H9 (cell line): ENCODE measurements around the gene GPBP1L1. TPM values are rescaled to one million over a fixed set of nuclear protein-coding genes. Genes with fewer than 3 reads are reported as not detected.

ENCODE experiments used
- DNase-seq: peaks from one replicate; pipeline ENCODE4 v3.0.0-alpha.2; 2017
- H2AFZ ChIP-seq: one replicate; pipeline ENCODE4 v1.6.1; 2013; ENCODE audit warnings: mild to moderate bottlenecking, low read length, control low read depth, moderate library complexity
- H2AK5ac ChIP-seq: 2 replicates; pipeline ENCODE4 v1.6.1; 2013; ENCODE audit warnings: low read length, control low read depth, mixed read lengths; ENCODE audit not compliant: insufficient read length
- H2BK120ac ChIP-seq: one replicate; pipeline ENCODE4 v1.6.1; 2013; ENCODE audit warnings: low read depth, mild to moderate bottlenecking, low read length, control low read depth, inconsistent platforms; ENCODE audit not compliant: poor library complexity, severe bottlenecking
- H2BK12ac ChIP-seq: 2 replicates; pipeline ENCODE4 v1.6.1; 2013; ENCODE audit warnings: low read length, control low read depth, mixed read lengths, low read depth; ENCODE audit not compliant: insufficient read length
- H2BK15ac ChIP-seq: 2 replicates; pipeline ENCODE4 v1.6.1; 2013; ENCODE audit warnings: low read depth, low read length, control low read depth
- H2BK20ac ChIP-seq: one replicate; pipeline ENCODE4 v1.6.1; 2013; ENCODE audit warnings: low read depth, mild to moderate bottlenecking, low read length, control low read depth, inconsistent platforms; ENCODE audit not compliant: poor library complexity, severe bottlenecking
- H2BK5ac ChIP-seq: 2 replicates; pipeline ENCODE4 v1.6.1; 2013; ENCODE audit warnings: low read length, control low read depth, mixed read lengths; ENCODE audit not compliant: insufficient read length
- H3K14ac ChIP-seq: 2 replicates; pipeline ENCODE4 v1.6.1; 2013; ENCODE audit warnings: low read length, control low read depth; ENCODE audit not compliant: insufficient read depth
- H3K18ac ChIP-seq: 2 replicates; pipeline ENCODE4 v1.6.1; 2013; ENCODE audit warnings: low read depth, mild to moderate bottlenecking, mixed read lengths, low read length, control low read depth; ENCODE audit not compliant: insufficient read length
- H3K23ac ChIP-seq: 2 replicates; pipeline ENCODE4 v1.6.1; 2013; ENCODE audit warnings: low read length, control low read depth, mixed read lengths, low read depth; ENCODE audit not compliant: insufficient read length
- H3K23me2 ChIP-seq: 2 replicates; pipeline ENCODE4 v1.6.1; 2013; ENCODE audit warnings: low read depth, mild to moderate bottlenecking, mixed read lengths, low read length, control low read depth; ENCODE audit not compliant: insufficient read length, poor library complexity, severe bottlenecking
- H3K27ac ChIP-seq: 2 replicates; pipeline ENCODE4 v1.5.1; 2013; ENCODE audit warnings: low read length, control low read depth, mixed read lengths, low read depth; ENCODE audit not compliant: insufficient read length
- H3K27me3 ChIP-seq: 2 replicates; pipeline ENCODE4 v1.6.1; 2013; ENCODE audit warnings: low read length, control low read depth, inconsistent platforms; ENCODE audit not compliant: insufficient read depth
- H3K4ac ChIP-seq: 2 replicates; pipeline ENCODE4 v1.6.1; 2013; ENCODE audit warnings: low read depth, mild to moderate bottlenecking, control low read depth, inconsistent platforms, low read length, moderate library complexity
- H3K4me1 ChIP-seq: 2 replicates; pipeline ENCODE4 v1.6.1; 2013; ENCODE audit warnings: low read length, control low read depth, inconsistent platforms; ENCODE audit not compliant: insufficient read depth
- H3K4me2 ChIP-seq: 2 replicates; pipeline ENCODE4 v1.6.1; 2013; ENCODE audit warnings: low read length, control low read depth, mixed read lengths; ENCODE audit not compliant: insufficient read length, insufficient read depth
- H3K56ac ChIP-seq: 2 replicates; pipeline ENCODE4 v1.6.1; 2013; ENCODE audit warnings: low read depth, mild to moderate bottlenecking, mixed read lengths, low read length, control low read depth; ENCODE audit not compliant: insufficient read length
- H3K79me1 ChIP-seq: 2 replicates; pipeline ENCODE4 v1.6.1; 2013; ENCODE audit warnings: low read depth, mild to moderate bottlenecking, moderate library complexity, low read length, control low read depth, inconsistent platforms; ENCODE audit not compliant: insufficient read depth, poor library complexity, severe bottlenecking
- H3K79me2 ChIP-seq: 2 replicates; pipeline ENCODE4 v1.6.1; 2013; ENCODE audit warnings: low read length, control low read depth, inconsistent platforms; ENCODE audit not compliant: insufficient read depth
- H3K9ac ChIP-seq: 2 replicates; pipeline ENCODE4 v1.6.1; 2013; ENCODE audit warnings: low read length, control low read depth, mixed read lengths; ENCODE audit not compliant: insufficient read length; ENCODE audit errors: extremely low read depth
- H3K9me3 ChIP-seq: one replicate; pipeline ENCODE4 v1.6.1; 2013; ENCODE audit warnings: low read depth, low read length, inconsistent platforms; ENCODE audit not compliant: control insufficient read depth
- H3T11ph ChIP-seq: one replicate; pipeline ENCODE4 v1.6.1; 2013; ENCODE audit warnings: mild to moderate bottlenecking, low read length, control low read depth, inconsistent platforms
- H4K20me1 ChIP-seq: one replicate; pipeline ENCODE4 v1.6.1; 2013; ENCODE audit not compliant: control insufficient read depth, insufficient read length, insufficient read depth
- H4K5ac ChIP-seq: 2 replicates; pipeline ENCODE4 v1.6.1; 2013; ENCODE audit warnings: low read depth, mild to moderate bottlenecking, mixed read lengths, low read length, control low read depth; ENCODE audit not compliant: insufficient read length
- H4K8ac ChIP-seq: replicated peaks from 2 replicates; pipeline ENCODE4 v1.6.1; 2013; ENCODE audit warnings: low read length, control low read depth, mixed read lengths, low read depth; ENCODE audit not compliant: insufficient read length
- H4K91ac ChIP-seq: 2 replicates; pipeline ENCODE4 v1.6.1; 2013; ENCODE audit warnings: low read depth, mild to moderate bottlenecking, moderate library complexity, mixed read lengths, low read length, control low read depth; ENCODE audit not compliant: insufficient read length
- H3K27ac Mint-ChIP-seq, 3 experiments: 2 replicates in 2 of 3; 3 replicates in 1 of 3; pipeline ENCODE4 v1.8.0; 2020 to 2021; ENCODE audit warnings: mixed read lengths in 3 of 3, mild to moderate bottlenecking in 1 of 3, moderate library complexity in 1 of 3
- H3K27me3 Mint-ChIP-seq: 2 replicates; pipeline ENCODE4 v1.8.0; 2021; ENCODE audit warnings: low read depth, mild to moderate bottlenecking, moderate library complexity, mixed read lengths
- H3K36me3 Mint-ChIP-seq, 3 experiments: 2 replicates in 2 of 3; 3 replicates in 1 of 3; pipeline ENCODE4 v1.8.0; 2020 to 2021; ENCODE audit warnings: low read depth in 3 of 3, mixed read lengths in 3 of 3; ENCODE audit not compliant: insufficient read depth in 1 of 3
- H3K4me1 Mint-ChIP-seq, 2 experiments: 2 replicates each; pipeline ENCODE4 v1.8.0; 2020; ENCODE audit warnings: mixed read lengths in 2 of 2
- H3K4me3 Mint-ChIP-seq, 2 experiments: 2 replicates in 1 of 2; 3 replicates in 1 of 2; pipeline ENCODE4 v1.8.0; 2020 to 2021; ENCODE audit warnings: mild to moderate bottlenecking in 2 of 2, mixed read lengths in 2 of 2, moderate library complexity in 1 of 2
- H3K9me3 Mint-ChIP-seq, 2 experiments: 2 replicates in 1 of 2; 3 replicates in 1 of 2; pipeline ENCODE4 v1.8.0; 2020; ENCODE audit warnings: mild to moderate bottlenecking in 2 of 2, mixed read lengths in 2 of 2, moderate library complexity in 1 of 2
- WGBS: extraction: QIAGEN DNeasy Blood & Tissue Kit; methylation state at CpG from one replicate; pipeline ENCODE4 v1.1.7; 2013; ENCODE audit warnings: missing lambda C conversion rate, low lambda C conversion rate, mixed read lengths; ENCODE audit not compliant: insufficient read length; ENCODE audit errors: extremely low coverage; 5-methylcytosine and 5-hydroxymethylcytosine counted together
- total RNA-seq: library from RNA; stranded (reverse); gene quantifications from 2 replicates; pipeline ENCODE4 v1.2.1, GENCODE V29; 2021
- TF ChIP-seq, protein P1 (sequence below): fragments of 200-600 bp; sonication (generic); conservative IDR thresholded peaks from 3 replicates; pipeline ENCODE4 v1.8.0; 2021; ENCODE audit warnings: antibody characterized with exemption, mild to moderate bottlenecking

The GPBP1L1 gene
- total RNA-seq, 1 experiment from 2014 or later: 115 TPM

DNA sequence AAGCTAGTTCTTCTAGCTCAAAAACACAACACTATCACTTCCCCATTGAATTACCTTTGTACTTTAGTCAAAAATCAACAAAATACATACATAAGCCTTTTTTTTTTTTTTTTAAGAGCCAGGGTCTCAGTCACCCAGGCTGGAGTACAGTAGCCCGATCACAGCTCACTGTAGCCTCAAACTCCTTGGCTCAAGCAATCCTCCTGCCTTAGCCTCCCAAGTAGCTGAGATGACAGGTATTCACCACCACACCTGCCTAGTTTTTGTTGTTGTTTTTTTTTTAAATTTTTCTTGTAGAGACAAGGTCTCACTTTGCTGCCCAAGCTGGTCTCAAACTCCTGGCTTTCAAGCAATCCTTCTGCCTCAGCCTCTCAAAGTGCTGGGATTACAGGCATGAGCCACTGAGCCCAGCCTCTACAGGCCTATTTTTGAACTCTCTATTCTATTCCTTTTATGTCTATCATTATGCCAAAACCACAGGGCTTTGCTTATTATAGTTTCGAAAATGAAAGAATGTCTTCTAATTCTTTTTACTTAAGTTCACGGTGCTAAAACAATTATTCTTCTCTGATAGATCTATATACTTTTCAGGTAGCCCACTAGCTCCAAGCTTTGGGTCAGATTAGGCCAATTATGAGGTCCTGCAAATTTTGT is 29.6 kb downstream of the GPBP1L1 start:
- H3K27ac Mint-ChIP-seq: peak overlapping the region in 1 of 3 experiments; percentile 60; a peak in 1 of 7 replicates
- no peak overlapping the region for H4K5ac ChIP-seq
- no peak overlapping the region for H2BK5ac ChIP-seq
- no peak overlapping the region for H3K4ac ChIP-seq
- H4K91ac ChIP-seq: no peak overlapping the region
- no peak overlapping the region for H3K4me3 Mint-ChIP-seq
- no peak overlapping the region for H3K14ac ChIP-seq
- no peaks in the 10 kb centered on the region for H4K20me1 ChIP-seq
- peaks cover 60 to 87% (median 85%) of the 10 kb centered on the region in 3 experiments for H3K36me3 Mint-ChIP-seq
- H3K27me3 Mint-ChIP-seq: no peaks in the 10 kb centered on the region; the same call in 1 of the 2 replicates
- no peak overlapping the region for H2AK5ac ChIP-seq
- no peak overlapping the region for H3K9ac ChIP-seq
- no peak overlapping the region for H3K27ac ChIP-seq
- no peak overlapping the region for H4K8ac ChIP-seq
- no peaks in the 10 kb centered on the region; a peak in 1 of 5 replicates for H3K9me3 Mint-ChIP-seq
- no peak for DNase-seq
- no peak overlapping the region for H2BK15ac ChIP-seq
- no peak overlapping the region for H2BK12ac ChIP-seq
- TF ChIP-seq, protein P1, sequence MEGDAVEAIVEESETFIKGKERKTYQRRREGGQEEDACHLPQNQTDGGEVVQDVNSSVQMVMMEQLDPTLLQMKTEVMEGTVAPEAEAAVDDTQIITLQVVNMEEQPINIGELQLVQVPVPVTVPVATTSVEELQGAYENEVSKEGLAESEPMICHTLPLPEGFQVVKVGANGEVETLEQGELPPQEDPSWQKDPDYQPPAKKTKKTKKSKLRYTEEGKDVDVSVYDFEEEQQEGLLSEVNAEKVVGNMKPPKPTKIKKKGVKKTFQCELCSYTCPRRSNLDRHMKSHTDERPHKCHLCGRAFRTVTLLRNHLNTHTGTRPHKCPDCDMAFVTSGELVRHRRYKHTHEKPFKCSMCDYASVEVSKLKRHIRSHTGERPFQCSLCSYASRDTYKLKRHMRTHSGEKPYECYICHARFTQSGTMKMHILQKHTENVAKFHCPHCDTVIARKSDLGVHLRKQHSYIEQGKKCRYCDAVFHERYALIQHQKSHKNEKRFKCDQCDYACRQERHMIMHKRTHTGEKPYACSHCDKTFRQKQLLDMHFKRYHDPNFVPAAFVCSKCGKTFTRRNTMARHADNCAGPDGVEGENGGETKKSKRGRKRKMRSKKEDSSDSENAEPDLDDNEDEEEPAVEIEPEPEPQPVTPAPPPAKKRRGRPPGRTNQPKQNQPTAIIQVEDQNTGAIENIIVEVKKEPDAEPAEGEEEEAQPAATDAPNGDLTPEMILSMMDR: no peak
- no peak overlapping the region for H3K56ac ChIP-seq
- no peak overlapping the region for H3K18ac ChIP-seq
- H3K23me2 ChIP-seq: no peaks in the 10 kb centered on the region
- no peak overlapping the region for H3T11ph ChIP-seq
- peaks cover 5 to 6% of the 10 kb centered on the region in 2 experiments; a peak in 1 of 4 replicates for H3K4me1 Mint-ChIP-seq
- no peaks in the 10 kb centered on the region for H3K27me3 ChIP-seq
- H3K23ac ChIP-seq: no peak overlapping the region
- peaks cover 5% of the 10 kb centered on the region for H3K79me1 ChIP-seq
- no peak overlapping the region for H3K4me2 ChIP-seq
- no peaks in the 10 kb centered on the region for H3K9me3 ChIP-seq
- H3K4me1 ChIP-seq: no peaks in the 10 kb centered on the region
- no peak overlapping the region for H2BK20ac ChIP-seq
- no peak overlapping the region for H2AFZ ChIP-seq
- WGBS: no CpG with 5 or more reads among the region's 3 CpGs
- no peak overlapping the region for H2BK120ac ChIP-seq
- H3K79me2 ChIP-seq: no peaks in the 10 kb centered on the region; the same call in 1 of the 2 replicates
